Hypothalamus (tissue), 51 donors: ENCODE data around the gene TSPAN9.
A peak's percentile ranks its signal among the peaks of the same experiment; 100 is the strongest.

Source experiments
- DNase-seq, 51 donors: peaks; one replicate each; lab custom pipeline; 2025; lab: John Stamatoyannopoulos, UW

The TSPAN9 gene

GRCh38 chr12:3073438-3074250, 3.5 kb upstream of the TSPAN9 start:
- peak in 47 of 51 donors; percentile 2 to 85 (median 54) for DNase-seq

- no peak for DNase-seq
Observed at GRCh38 chr12:3075315-3075714, 1.9 kb upstream of the TSPAN9 start.

- peak in 5 of 51 donors; percentile 10 to 58 (median 42) for DNase-seq
Observed at GRCh38 chr12:3077572-3078081, 448 bp downstream of the TSPAN9 start.

- DNase-seq, result no peak
Observed at GRCh38 chr12:3078086-3078820, 1.1 kb downstream of the TSPAN9 start.

DNA sequence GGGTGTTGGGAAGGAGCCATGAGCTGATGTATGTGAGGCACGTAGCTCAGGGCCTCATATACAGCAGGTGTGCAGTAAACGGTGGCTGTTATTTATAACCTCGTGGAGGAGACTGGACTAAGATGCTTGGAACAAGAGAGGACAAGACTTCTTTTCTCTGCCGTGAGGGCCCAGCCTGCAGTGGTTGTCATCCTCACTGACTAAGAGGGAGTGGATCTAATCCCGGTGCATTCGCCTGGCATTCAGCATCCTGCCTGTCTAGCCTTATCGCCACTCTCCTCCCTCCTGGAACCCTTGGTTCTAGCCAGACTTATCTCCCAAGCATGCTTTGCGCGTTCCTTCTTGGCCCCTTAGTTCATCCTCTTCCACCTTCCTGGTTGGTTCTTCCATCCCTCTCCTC, 3.9 kb downstream of the TSPAN9 start:
- DNase-seq, result no peak

- no peak for DNase-seq
Observed at GRCh38 chr12:3081886-3082285, 4.7 kb downstream of the TSPAN9 start.

DNA sequence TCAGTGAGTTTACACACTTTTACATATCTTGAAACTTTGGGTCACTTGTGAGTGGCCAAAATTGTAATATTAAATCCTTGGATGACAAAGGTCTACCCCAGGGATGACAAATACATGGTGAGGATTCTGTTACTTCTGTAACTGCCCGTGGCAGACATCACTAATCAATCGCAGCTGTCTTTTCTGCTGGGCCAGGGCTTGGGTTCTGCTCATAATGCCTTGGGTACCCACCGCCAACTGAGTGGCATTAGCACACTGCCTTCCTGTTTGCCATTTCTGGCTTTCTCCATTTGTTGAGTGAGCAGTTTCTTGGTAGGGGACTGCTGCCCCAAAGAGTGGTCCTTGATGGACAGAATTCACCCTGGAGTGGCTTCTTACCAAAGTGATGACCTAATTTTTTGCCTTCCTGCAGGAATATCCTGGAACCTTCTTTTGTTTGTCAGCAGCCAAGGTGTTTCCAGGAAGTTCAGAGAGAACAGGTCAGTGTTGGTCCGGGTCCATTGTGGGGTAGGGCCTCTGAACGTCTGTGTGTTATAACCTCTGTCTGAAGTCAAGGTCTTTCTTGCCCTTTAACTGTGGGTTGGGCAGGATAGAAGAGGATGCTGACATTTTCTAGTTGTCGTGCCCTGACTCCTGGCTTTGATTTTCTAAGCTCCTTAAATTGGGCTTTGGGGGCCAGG, 6.2 kb downstream of the TSPAN9 start:
- no peak for DNase-seq

GRCh38 chr12:3083921-3084347, 6.8 kb downstream of the TSPAN9 start:
- DNase-seq, result no peak

DNA sequence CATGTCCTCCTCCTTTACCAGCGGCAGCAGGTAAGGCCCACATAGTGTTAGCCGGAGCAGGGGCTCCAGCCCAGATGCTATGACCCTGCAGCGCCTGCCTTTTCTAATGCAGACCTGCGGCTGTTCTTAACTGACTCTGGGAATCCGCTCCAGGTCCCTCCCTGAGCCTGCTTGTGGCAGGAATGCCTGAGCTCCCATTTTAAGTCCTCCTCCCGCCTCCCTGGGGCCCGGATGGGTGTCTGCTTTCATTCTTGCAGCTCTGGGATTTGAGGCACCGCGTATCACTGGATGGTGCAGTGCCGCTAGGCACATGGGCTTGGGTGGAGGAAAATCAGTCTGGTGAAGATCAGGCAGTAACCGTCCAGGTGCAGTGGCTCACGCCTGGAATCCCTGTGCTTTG, 7.6 kb downstream of the TSPAN9 start:
- no peak for DNase-seq

DNA sequence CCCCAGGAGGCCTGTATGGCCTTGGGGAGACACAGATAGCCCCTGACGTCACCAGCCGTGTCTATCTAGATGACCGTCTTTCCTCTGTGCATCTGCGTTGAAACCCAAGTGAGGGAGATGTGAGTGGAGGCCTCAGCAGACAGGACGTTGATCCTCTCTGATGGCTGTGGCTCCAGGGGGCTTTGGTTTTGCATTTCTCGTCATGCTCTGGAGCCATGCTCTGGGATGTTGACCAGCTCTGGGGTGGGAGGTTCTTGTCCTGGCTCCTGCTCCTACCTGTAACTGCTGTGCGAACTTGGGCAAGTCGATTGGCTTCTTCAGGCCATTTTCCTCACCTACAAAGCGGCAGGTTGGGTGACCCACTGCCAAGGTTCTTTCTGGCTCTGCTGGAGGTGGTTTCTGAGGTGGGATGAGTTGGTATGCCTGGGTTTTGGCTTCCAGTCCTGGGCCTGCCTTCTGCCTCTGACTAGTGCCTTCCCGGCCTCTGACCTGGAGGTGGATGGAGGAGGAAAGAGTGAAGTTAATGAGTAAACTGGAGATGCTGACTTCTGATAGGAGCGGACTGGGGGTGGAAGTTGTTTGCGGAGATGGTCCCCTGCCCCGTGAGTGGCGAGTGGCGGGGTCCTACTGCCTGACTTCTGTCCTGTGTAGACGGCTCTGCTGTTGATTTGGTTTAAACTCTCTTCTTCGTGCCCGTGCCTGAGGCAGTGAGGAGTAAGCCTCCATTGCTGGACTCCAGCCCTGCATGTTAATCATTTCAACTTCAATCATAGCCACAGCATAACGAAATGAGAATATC, 8.4 kb downstream of the TSPAN9 start:
- no peak for DNase-seq

DNA sequence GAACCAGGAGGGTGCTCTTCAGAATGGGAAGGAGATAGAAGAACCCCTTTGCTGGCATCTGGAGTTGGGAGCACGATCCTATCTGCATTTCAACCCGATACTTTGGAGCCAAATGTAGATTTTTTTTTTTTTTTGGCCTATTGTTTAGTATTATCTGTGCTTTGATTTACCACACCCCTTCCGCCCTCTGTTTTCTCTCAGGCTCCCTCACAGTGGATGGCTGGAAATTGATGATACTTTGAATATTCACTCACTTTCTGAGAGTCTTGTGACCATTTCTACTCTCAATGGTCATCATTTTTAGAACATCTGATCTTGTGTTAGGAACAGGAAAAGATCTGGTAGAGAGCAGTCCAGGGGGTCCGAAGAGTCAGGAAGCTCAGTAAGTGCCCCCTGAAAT, 9.0 kb downstream of the TSPAN9 start:
- no peak for DNase-seq

- DNase-seq, result no peak
Observed at GRCh38 chr12:3086729-3087323, 9.6 kb downstream of the TSPAN9 start.

- DNase-seq, result no peak
Observed at GRCh38 chr12:3087758-3088650, 10.8 kb downstream of the TSPAN9 start.

DNA sequence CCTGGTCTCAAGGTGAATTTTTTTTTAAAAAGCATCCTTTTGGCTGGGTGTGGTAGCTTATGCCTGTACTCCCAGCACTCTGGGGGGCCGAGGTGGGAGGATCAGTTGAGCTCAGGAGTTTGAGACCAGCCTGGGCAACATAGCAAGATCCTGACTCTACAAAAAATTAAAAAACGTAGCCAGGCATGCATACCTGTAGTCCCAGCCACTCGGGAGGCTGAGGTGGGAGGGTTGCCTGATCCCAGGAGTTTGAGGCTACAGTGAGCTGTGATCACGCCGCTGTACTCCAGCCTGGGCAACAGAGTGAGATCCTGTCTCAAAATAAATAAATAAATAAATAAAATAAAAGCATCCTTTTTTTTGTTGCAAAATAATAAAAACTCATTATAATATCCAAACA, 12.4 kb downstream of the TSPAN9 start:
- no peak for DNase-seq

- no peak for DNase-seq
Observed at GRCh38 chr12:3090240-3091037, 13.3 kb downstream of the TSPAN9 start.

- DNase-seq, result no peak
Observed at GRCh38 chr12:3091038-3091319, 13.8 kb downstream of the TSPAN9 start.

DNA sequence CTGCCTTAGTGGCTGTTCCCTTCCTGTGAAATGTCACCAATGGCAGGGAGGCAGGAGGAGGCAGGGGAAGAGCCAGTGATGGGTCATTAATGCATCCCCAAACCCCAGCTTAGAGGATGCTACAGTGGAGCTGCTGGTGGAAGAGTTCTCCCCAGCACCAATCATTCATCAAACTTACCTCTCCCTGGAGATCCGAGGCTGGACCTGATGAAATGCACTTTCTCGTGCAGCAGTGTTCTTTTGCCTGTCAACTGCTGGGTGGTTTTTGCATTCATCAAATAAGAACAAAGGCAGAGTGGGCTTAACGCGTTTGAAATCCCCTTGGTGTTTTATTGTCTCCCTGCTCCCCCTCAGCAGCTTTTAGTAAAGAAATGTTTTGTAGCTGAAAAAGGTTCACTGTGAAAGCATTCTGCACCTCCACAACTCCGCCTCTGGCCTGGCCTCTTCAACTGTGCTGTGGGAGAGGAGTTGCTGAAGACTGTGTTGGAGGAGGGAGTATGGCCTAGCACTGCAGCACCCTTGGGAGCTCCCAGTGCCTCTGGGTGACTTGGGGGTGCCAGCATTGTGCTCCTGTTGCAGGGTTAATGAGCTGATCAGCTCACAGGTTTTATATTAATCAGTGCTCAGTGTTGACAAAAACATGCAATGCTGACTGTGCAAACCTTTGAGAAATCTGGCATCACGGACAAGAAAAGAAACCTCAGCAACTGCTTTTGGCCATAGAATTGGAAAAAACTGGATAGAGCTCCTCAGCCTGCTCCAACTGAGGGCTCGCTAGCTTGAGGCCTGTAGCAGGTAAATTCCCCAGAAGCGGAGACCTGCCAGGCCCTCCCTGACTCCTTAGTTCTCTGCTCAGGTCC, 14.4 kb downstream of the TSPAN9 start:
- no peak for DNase-seq
